A549 (cell line): ENCODE results near the gene PBX2. TPM values are rescaled to one million over a fixed set of nuclear protein-coding genes. Genes with fewer than 3 reads are reported as not detected.
A peak's percentile ranks its signal among the peaks of the same experiment; 100 is the strongest.

Experiments used
- ATAC-seq, 2 experiments: fragments of 200-7000 bp in 1 of 2; fragments of >200 bp in 1 of 2; cut with Nextera tagmentation in 1 of 2; cut with Tn5 transposase in 1 of 2; 3 replicates each; pipeline versions ENCODE4 v1.8.0 to v1.9.1; 2018 to 2020; ENCODE audit warnings: mild to moderate bottlenecking in 1 of 2, moderate library complexity in 1 of 2
- CTCF ChIA-PET: fragments of 300-600 bp; sonication (Branson Sonifier 250); formaldehyde crosslinking; extraction: SDS; loops from one replicate; lab custom pipeline; 2021; ENCODE audit warnings: antibody characterized with exemption, inconsistent platforms; lab: Yijun Ruan, JAX
- POLR2A ChIA-PET: fragments of 350-600 bp; formaldehyde crosslinking; extraction: SDS; loops from one replicate; lab custom pipeline; 2021; ENCODE audit warnings: antibody characterized with exemption, inconsistent platforms; lab: Yijun Ruan, JAX
- DNase-seq, 2 experiments: peaks; one replicate each; pipeline versions ENCODE4 v3.0.0 to v3.0.0-alpha.2; 2011 to 2016; ENCODE audit warnings: low read depth in 1 of 2, low spot score in 1 of 2
- FAIRE-seq: peaks from 2 replicates; lab custom pipeline; 2011; peaks lifted over from hg19 to GRCh38; lab: Jason Lieb, UNC
- H3K27ac ChIP-seq, 2 experiments: fragments of >200 bp; sonication (Bioruptor Twin); formaldehyde crosslinking; 3 replicates each; pipeline ENCODE4 v1.5.1; 2016 to 2017
- H3K4me1 ChIP-seq: fragments of >200 bp; sonication (Bioruptor Twin); formaldehyde crosslinking; 3 replicates; pipeline ENCODE4 v1.6.1; 2016
- H3K4me2 ChIP-seq: fragments of >200 bp; sonication (Bioruptor Twin); formaldehyde crosslinking; 3 replicates; pipeline ENCODE4 v1.6.1; 2016
- H3K4me3 ChIP-seq: fragments of >200 bp; sonication (Bioruptor Twin); formaldehyde crosslinking; 3 replicates; pipeline ENCODE4 v1.5.1; 2016
- H3K9me3 ChIP-seq: fragments of >200 bp; sonication (Bioruptor Twin); formaldehyde crosslinking; 3 replicates; pipeline ENCODE4 v1.6.1; 2016
- EHMT2 ChIP-seq: fragments of 200-600 bp; sonication (generic); IDR thresholded peaks from 2 replicates; pipeline ENCODE4 v1.6.1; 2016; ENCODE audit warnings: antibody characterized with exemption, low read depth, mild to moderate bottlenecking, moderate library complexity
- GATA3 ChIP-seq: IDR thresholded peaks from 2 replicates; pipeline ENCODE4 v1.6.1; 2012; ENCODE audit warnings: borderline replicate concordance
- HDAC2 ChIP-seq: fragments of 200-600 bp; sonication (generic); IDR thresholded peaks from 2 replicates; pipeline ENCODE4 v1.6.1; 2016
- HEYL ChIP-seq: fragments of 250-450 bp; sonication (Bioruptor Pico); IDR thresholded peaks from 2 replicates; pipeline ENCODE4 v1.8.0; 2021; ENCODE audit warnings: mild to moderate bottlenecking, moderate library complexity
- HMGXB4 ChIP-seq: fragments of 250-450 bp; sonication (Bioruptor Pico); IDR thresholded peaks from 2 replicates; pipeline ENCODE4 v1.5.0; 2021; ENCODE audit warnings: mild to moderate bottlenecking, moderate library complexity, borderline replicate concordance
- MAFK ChIP-seq: fragments of 450-650 bp; IDR thresholded peaks from 2 replicates; pipeline ENCODE4 v1.6.1; 2014; ENCODE audit not compliant: partially characterized antibody
- MAZ ChIP-seq: fragments of 150-350 bp; IDR thresholded peaks from 2 replicates; pipeline ENCODE4 v1.6.1; 2014; ENCODE audit warnings: antibody characterized with exemption, low read depth, low read length, borderline replicate concordance
- MYC ChIP-seq: IDR thresholded peaks from 2 replicates; pipeline ENCODE4 v1.6.1; 2012; ENCODE audit warnings: mild to moderate bottlenecking, inconsistent platforms, low read length, improper control_type of control experiment, borderline replicate concordance
- NR3C1 ChIP-seq: fragments of >200 bp; sonication (Bioruptor Twin); formaldehyde crosslinking; IDR thresholded peaks from 3 replicates; pipeline ENCODE4 v1.6.1; 2017
- RARB ChIP-seq: fragments of 250-450 bp; sonication (Bioruptor Pico); IDR thresholded peaks from 2 replicates; pipeline ENCODE4 v1.8.0; 2021; ENCODE audit warnings: mild to moderate bottlenecking, moderate library complexity
- RCOR1 ChIP-seq: fragments of 150-350 bp; IDR thresholded peaks from 2 replicates; pipeline ENCODE4 v1.6.1; 2014; ENCODE audit warnings: antibody characterized with exemption, low read length, low read depth
- RNF2 ChIP-seq: fragments of 200-600 bp; sonication (generic); IDR thresholded peaks from 2 replicates; pipeline ENCODE4 v1.6.1; 2016; ENCODE audit warnings: low read depth, mild to moderate bottlenecking, antibody characterized with exemption, moderate library complexity, borderline replicate concordance
- ZC3H11A ChIP-seq: fragments of 450-650 bp; IDR thresholded peaks from 2 replicates; pipeline ENCODE4 v1.6.1; 2014; ENCODE audit warnings: antibody characterized with exemption, mild to moderate bottlenecking
- ZFP36 ChIP-seq: fragments of 450-650 bp; IDR thresholded peaks from 2 replicates; pipeline ENCODE4 v1.6.1; 2014; ENCODE audit warnings: borderline replicate concordance; ENCODE audit not compliant: partially characterized antibody
- ZNF302 ChIP-seq: fragments of 250-450 bp; sonication (Bioruptor Pico); IDR thresholded peaks from 2 replicates; pipeline ENCODE4 v1.9.0; 2021; ENCODE audit warnings: inconsistent platforms, mild to moderate bottlenecking, moderate library complexity
- WGBS: methylation state at CpG from one replicate; pipeline ENCODE4 v1.1.6; 2017; ENCODE audit errors: missing lambda C conversion rate; 5-methylcytosine and 5-hydroxymethylcytosine counted together
- polyA plus RNA-seq, 4 experiments: library from polyadenylated mRNA; depleted of rRNA in 3 of 4; stranded (reverse); fragments of >200 nt; fragmentation: RNase III in 1 of 4; extraction: RNeasy Plus Mini Kit Qiagen cat#74134 plus additional on column Dnase treatment in 1 of 4; gene quantifications; 2 replicates in 3 of 4; 3 replicates in 1 of 4; pipeline ENCODE4 v1.2.3, GENCODE V29; 2011 to 2017
- TF ChIP-seq, protein P1 (sequence below): fragments of 450-650 bp; IDR thresholded peaks from 2 replicates; pipeline ENCODE4 v1.6.1; 2014; ENCODE audit warnings: antibody characterized with exemption
- TF ChIP-seq, protein P2 (sequence below): fragments of 250-450 bp; sonication (Bioruptor Pico); IDR thresholded peaks from 2 replicates; pipeline ENCODE4 v1.5.0; 2020; ENCODE audit warnings: low read depth, mild to moderate bottlenecking, moderate library complexity

The PBX2 gene
- polyA plus RNA-seq, 2 of the 4 experiments (the other 2 are of a cell fraction): 27.0 to 30.8 TPM

- TF ChIP-seq HMGXB4 (CRISPR knock-in tag): no peak
- no peak for TF ChIP-seq RARB
- no peak for TF ChIP-seq ZNF302 (CRISPR knock-in tag)
Measured at GRCh38 chr6:32164295-32164694, 25.7 kb downstream of the PBX2 start, which contains the start of gene EGFL8 (continued).

DNA sequence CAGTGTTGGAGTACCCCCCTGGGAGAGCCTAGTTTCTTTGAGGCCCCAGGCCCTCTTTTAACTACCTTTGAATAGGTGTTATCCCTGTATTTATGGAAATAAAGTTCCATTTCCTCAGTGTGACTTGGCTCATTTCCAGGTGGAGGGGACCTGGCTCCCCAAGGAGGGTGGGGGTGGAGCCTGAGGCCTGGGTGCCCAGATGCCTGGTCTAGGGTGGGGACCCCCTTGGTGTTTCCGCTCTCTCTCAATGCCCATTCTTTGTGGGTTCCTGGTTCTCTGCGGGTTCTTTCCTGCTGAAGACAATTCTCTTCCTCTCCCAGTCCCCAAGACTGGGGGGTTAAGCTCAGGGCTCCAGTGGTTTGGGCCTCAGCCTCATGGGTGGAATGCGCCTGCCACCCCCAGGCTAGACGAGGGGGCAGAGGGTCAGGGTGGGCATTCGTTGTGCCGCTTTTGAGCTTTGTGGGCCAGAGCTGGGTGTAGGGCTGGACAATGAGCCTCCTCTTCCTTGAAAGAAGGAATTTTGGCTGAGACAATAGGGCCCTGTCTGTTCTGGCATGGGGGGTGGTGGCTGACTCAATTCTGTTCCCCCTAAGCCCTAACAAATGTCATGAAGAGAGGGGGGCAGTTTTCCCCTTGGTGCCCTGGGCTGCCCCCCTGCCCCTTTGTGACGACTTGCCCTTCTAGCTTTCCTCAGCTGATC is 26.3 kb downstream of the PBX2 start:
- H3K9me3 ChIP-seq: no peaks in the 10 kb centered on the region
- H3K4me3 ChIP-seq: no peak overlapping the region
- no peak overlapping the region for H3K27ac ChIP-seq
- H3K4me1 ChIP-seq: no peaks in the 10 kb centered on the region
- ChIA-PET POLR2A (no interaction called here), CTCF (interaction anchor here (0.9 to 1.3 kb wide), 6 partner anchors 9 to 45 kb away, joined by 3 to 5 read pairs (median 3); no protein-coding TSS in a partner anchor)
- ATAC-seq (no peak), FAIRE-seq (no peak), DNase-seq (no peak)
- WGBS: 93% methylated on average over 3 of the region's 7 CpGs
- TF ChIP-seq GATA3 (no peak), ZNF302 (CRISPR knock-in tag) (no peak), MAZ (no peak), RARB (no peak), ZFP36 (no peak), RNF2 (no peak)
- TF ChIP-seq, protein P1, sequence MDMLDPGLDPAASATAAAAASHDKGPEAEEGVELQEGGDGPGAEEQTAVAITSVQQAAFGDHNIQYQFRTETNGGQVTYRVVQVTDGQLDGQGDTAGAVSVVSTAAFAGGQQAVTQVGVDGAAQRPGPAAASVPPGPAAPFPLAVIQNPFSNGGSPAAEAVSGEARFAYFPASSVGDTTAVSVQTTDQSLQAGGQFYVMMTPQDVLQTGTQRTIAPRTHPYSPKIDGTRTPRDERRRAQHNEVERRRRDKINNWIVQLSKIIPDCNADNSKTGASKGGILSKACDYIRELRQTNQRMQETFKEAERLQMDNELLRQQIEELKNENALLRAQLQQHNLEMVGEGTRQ: no peak
- H3K4me2 ChIP-seq: no peak overlapping the region

DNA sequence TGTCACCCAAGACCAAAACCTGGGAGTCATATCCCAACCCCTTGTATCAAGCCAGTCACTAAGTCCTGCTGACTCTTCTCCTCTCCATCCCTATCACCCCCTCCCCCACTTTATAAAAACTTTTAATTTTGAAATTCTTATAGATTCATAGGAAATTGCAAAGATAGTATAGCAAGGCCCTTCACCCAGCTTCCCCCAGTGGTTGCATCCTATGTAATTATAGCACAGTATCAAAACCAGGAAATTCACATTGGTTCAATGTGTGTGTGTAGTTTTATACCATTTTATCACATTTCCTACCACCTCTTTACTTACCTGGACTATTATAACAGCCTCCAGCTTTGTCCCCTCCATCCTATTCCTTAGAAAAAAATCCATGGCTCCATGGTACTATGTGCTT is 31.9 kb downstream of the PBX2 start:
- no peak for ATAC-seq
- no peak overlapping the region for H3K4me3 ChIP-seq
- no peak overlapping the region for H3K27ac ChIP-seq
- ChIA-PET CTCF (interaction anchor here (2.3 kb wide), 1 partner anchor 40 kb away, joined by 16 read pairs; no protein-coding TSS in a partner anchor), POLR2A (no interaction called here)
- TF ChIP-seq HDAC2 (no peak), ZC3H11A (no peak), MYC (no peak), NR3C1 (no peak), HEYL (CRISPR knock-in tag) (no peak), RCOR1 (no peak), RARB (no peak)
- TF ChIP-seq, protein P2, sequence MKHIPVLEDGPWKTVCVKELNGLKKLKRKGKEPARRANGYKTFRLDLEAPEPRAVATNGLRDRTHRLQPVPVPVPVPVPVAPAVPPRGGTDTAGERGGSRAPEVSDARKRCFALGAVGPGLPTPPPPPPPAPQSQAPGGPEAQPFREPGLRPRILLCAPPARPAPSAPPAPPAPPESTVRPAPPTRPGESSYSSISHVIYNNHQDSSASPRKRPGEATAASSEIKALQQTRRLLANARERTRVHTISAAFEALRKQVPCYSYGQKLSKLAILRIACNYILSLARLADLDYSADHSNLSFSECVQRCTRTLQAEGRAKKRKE (CRISPR knock-in tag): no peak
- H3K9me3 ChIP-seq: no peaks in the 10 kb centered on the region
- no peak for FAIRE-seq
- no peak overlapping the region for H3K4me2 ChIP-seq
- peaks cover 10% of the 10 kb centered on the region; the same call in 2 of the 3 replicates for H3K4me1 ChIP-seq
- no peak for DNase-seq

- FAIRE-seq: no peak
Measured at GRCh38 chr6:32156891-32157290, 33.1 kb downstream of the PBX2 start.

More at GRCh38 chr6:32156891-32157290, 33.1 kb downstream of the PBX2 start:
- H3K4me1 ChIP-seq: peaks cover 14% of the 10 kb centered on the region; the same call in 2 of the 3 replicates
- 91% methylated on average over 9 of the region's 9 CpGs for WGBS
- DNase-seq (no peak), ATAC-seq (no peak)
- POLR2A ChIA-PET: no interaction called here
- H3K27ac ChIP-seq: no peak overlapping the region
- no peak overlapping the region for H3K4me2 ChIP-seq
- no peaks in the 10 kb centered on the region for H3K9me3 ChIP-seq
- no peak overlapping the region for H3K4me3 ChIP-seq
- TF ChIP-seq EHMT2: no peak
- peak; percentile 50 for TF ChIP-seq MAFK
- CTCF ChIA-PET: interaction anchor here (2.3 kb wide), 1 partner anchor 39 kb away, joined by 16 read pairs; no protein-coding TSS in a partner anchor
